H1 (cell line): ENCODE results near the gene ACOT7.

Source experiments
- EGR1 ChIP-seq: IDR thresholded peaks from 2 replicates; pipeline ENCODE4 v1.6.1; 2011; ENCODE audit warnings: low read depth, low read length, borderline replicate concordance
- EP300 ChIP-seq, 2 experiments: IDR thresholded peaks; 1 replicate in 1 of 2; 2 replicates in 1 of 2; pipeline ENCODE4 v1.6.1; 2011 to 2012; ENCODE audit warnings: low read depth in 2 of 2, low read length in 2 of 2, mild to moderate bottlenecking in 2 of 2, borderline replicate concordance in 1 of 2, inconsistent platforms in 1 of 2, moderate library complexity in 1 of 2
- POLR2A ChIP-seq, 2 experiments: IDR thresholded peaks; 1 replicate in 1 of 2; 2 replicates in 1 of 2; pipeline ENCODE4 v1.6.1; 2011; ENCODE audit warnings: low read depth in 2 of 2, low read length in 2 of 2, mild to moderate bottlenecking in 2 of 2; ENCODE audit errors: control extremely low read depth in 1 of 2
- POLR2AphosphoS5 ChIP-seq: IDR thresholded peaks from 2 replicates; pipeline ENCODE4 v1.6.1; 2011; ENCODE audit warnings: low read depth, low read length
- SIN3A ChIP-seq, 2 experiments: IDR thresholded peaks in 1 of 2; conservative IDR thresholded peaks in 1 of 2; 2 replicates each; pipeline ENCODE4 v1.6.1; 2011 to 2012; ENCODE audit warnings: low read length in 2 of 2, improper control_type of control experiment in 1 of 2, low read depth in 1 of 2, mild to moderate bottlenecking in 1 of 2
- SP1 ChIP-seq: IDR thresholded peaks from 2 replicates; pipeline ENCODE4 v1.6.1; 2011; ENCODE audit warnings: low read depth, low read length
- SRF ChIP-seq: IDR thresholded peaks from 2 replicates; pipeline ENCODE4 v1.6.1; 2011; ENCODE audit warnings: mild to moderate bottlenecking, low read depth, low read length, moderate library complexity
- TAF1 ChIP-seq: IDR thresholded peaks from 2 replicates; pipeline ENCODE4 v1.6.1; 2011; ENCODE audit warnings: mild to moderate bottlenecking, low read depth, low read length

- TF ChIP-seq EP300 (IDR thresholded peaks at IDR 0.05; ENCODE audit: borderline replicate concordance in 1 of 2, low read depth in 2 of 2, low read length in 2 of 2) (no peak), POLR2A (IDR thresholded peaks at IDR 0.05; ENCODE audit: control extremely low read depth in 1 of 2, low read depth in 2 of 2, low read length in 2 of 2) (no peak), SRF (no peak), TAF1 (no peak), SP1 (no peak), SIN3A (conservative IDR thresholded peaks at IDR 0.05 in 1 of 2, IDR thresholded peaks at IDR 0.05 in 1 of 2; ENCODE audit: low read depth in 1 of 2, low read length in 2 of 2) (no peak), POLR2AphosphoS5 (no peak), EGR1 (no peak)
Observed at GRCh38 chr1:6271006-6271405, 122.6 kb downstream of the ACOT7 start.
